Left renal pelvis (tissue), 4 donors: Measurements from ENCODE around the gene IL20RA. TPM values are rescaled to one million over a fixed set of nuclear protein-coding genes. Genes with fewer than 3 reads are reported as not detected.

Source experiments
- DNase-seq, 4 donors: peaks; one replicate each; pipeline ENCODE4 v3.0.0-alpha.2; 2013; ENCODE audit warnings: low read depth in 4 of 4, low spot score in 3 of 4
- polyA plus RNA-seq, 4 donors: library from polyadenylated mRNA; unstranded; fragments of 120-200 nt; gene quantifications; one replicate each; pipeline ENCODE4 v1.2.1, GENCODE V29; 2013; ENCODE audit not compliant: insufficient read length in 4 of 4

IL20RA gene
- polyA plus RNA-seq, 4 donors = 0.63 to 2.0 (median 1.6) TPM

GRCh38 chr6:137011406-137011805, 33.4 kb downstream of the IL20RA start:
- DNase-seq = no peak

DNA sequence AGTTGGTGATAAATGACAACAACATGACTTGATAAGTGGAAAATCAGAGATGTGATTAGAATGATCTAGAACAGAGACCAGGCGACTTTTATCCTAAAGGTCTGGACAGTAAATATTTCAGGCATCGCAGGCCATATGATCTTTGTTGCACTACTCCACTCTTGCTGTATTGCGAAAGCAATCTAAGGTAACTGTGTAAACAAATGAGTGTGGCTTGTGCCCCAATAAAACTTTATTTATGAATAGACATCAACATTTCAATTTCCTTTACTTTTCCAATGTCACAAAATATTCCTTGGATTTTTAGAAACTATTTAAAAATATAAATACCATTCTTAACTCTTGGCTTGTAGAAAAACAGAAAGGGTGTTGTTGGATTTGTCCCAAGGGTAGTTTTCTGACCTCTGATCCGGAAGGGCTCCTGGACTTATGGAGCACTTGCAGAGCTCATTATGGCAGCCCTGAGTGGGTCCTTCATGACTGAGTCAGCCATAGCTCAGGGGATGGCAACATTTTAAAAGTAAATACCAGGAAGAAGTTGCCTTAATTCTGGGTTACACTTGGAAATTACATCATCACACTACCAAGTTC, 34.5 kb downstream of the IL20RA start:
- DNase-seq = no peak

DNA sequence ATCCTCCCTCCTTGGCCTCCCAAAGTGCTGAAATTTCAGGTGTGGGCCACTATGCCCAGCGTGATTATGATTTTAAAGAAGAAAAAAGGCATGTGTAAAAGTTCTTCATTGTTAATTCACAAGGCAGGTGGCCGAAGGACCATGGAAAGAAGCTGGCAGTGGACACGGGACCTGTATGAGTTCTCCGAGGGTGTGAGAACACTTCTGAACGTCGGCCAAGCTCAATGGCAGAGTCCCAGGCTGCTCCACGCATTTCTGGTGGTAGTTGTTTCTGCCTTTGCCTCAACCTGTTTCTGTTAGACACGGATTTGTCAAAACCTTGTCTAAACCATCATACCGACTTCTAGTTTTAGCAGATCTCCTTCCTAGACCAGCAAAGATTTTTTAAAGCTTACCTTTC, 36.6 kb downstream of the IL20RA start:
- DNase-seq = no peak

DNA sequence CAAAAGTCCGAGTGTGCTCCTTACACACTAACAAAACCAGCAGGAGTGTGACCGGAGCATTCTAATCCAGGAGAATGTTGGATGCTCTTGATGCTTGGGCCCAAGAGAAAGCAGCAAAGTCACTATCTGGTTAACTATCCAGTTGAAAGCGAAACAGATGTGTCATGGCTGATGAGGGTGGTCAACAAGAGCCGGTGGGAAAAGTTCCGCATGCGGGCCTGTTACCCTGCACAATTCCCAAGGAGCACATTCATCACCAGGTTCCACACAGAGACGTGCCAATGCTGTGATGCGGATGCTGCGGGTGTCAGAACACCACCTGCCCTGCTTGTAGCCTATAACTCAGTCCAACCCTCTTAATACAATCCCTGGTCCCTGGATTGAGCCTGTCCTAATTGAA, 38.7 kb downstream of the IL20RA start:
- DNase-seq = no peak

- DNase-seq = no peak
Measured at GRCh38 chr6:137005073-137005472, 39.7 kb downstream of the IL20RA start.

GRCh38 chr6:137002505-137002904, 42.3 kb downstream of the IL20RA start:
- DNase-seq = no peak

- no peak for DNase-seq
Measured at GRCh38 chr6:137001977-137002302, 42.8 kb downstream of the IL20RA start.

DNA sequence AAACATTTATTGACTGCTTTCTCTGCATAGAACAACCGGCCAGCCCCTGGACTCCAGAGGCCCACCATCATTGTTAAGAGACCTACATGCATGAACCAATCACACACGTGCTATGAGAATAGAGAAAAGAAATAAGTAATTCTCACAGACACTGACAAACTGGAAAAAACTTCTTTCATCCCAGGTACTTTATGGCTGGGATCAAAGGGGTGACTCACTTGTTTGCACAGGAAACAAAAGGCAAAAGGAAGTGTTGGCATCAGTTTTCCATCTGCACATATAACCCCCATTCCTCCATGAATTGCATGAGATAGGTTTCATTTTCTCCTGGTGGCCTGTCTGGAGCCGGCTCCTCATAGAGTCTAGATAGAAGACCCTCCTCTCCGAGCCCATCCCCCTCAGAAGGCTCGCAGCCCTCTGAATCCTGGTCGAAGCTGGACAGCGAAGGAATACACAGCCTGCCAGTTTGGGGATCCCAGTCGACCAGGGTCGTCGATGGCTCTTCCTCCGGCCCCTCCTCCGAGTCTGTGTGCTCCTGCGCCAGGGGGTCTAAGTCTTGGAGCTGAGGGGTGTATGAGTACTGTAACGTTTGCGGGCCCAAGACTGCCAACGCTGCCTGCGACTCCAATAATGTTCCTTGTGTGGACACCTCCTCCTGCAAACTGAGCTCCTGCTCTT, 43.3 kb downstream of the IL20RA start:
- no peak for DNase-seq

- no peak for DNase-seq
Measured at GRCh38 chr6:137000825-137001224, 43.9 kb downstream of the IL20RA start.

- DNase-seq = no peak
Measured at GRCh38 chr6:136995521-136995920, 49.2 kb downstream of the IL20RA start.

DNA sequence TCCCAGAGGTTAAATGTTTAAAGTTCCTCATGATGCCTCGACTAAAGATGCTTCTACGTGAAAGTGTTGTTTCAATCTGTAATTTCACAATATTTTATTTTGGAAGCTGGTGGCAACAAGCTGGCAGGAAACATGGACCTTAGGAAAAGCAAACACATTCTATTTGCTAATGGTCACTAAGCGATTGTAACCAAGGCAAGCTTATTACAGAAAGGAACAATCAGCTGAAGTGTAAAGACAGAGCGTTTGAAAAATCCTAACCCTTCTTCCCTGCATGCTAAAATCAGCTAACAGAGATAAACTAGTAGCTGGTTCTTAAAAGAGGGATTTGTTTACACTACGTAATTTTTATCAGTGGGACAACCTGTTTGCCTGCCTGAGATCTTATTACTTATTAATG, 50.0 kb downstream of the IL20RA start:
- DNase-seq = no peak

- no peak for DNase-seq
Measured at GRCh38 chr6:136992113-136992512, 52.7 kb downstream of the IL20RA start.

DNA sequence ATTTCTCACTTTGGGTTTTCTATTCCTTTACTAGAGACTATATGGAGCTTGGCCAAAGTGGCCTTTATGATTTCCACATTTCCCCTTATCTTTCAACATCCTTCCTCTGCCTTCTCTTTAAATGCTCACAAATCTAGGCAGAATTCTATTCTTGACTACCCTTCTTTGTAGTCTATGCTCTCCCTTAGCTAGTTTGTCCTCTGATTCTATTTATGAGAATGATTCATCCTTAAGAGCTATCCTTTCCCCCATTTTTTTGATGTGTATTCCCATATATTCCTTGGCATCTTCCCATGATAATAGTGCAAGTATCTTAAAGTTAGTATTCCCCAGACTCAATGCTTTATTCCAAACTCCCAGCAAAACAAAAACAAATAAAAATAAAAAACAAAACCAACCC, 53.1 kb downstream of the IL20RA start:
- no peak for DNase-seq

DNA sequence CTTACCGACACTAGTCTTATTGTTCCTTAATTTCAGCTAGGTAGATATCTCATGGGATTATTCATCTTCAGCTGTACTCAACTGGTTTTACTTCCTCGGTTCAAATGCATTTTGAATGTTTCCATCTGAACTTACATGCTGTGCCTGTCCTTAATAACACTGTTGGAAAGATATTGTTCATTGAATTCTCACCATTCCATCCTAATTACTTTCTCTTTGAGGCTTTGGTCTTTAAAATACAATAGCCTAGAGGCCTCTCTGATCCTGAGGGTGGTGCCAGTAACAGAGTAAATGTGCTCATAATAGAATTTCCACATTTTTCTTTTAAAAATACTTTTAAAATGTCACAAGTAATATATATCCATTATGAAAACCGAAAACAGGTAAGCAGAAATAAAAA, 54.0 kb downstream of the IL20RA start:
- no peak for DNase-seq

DNA sequence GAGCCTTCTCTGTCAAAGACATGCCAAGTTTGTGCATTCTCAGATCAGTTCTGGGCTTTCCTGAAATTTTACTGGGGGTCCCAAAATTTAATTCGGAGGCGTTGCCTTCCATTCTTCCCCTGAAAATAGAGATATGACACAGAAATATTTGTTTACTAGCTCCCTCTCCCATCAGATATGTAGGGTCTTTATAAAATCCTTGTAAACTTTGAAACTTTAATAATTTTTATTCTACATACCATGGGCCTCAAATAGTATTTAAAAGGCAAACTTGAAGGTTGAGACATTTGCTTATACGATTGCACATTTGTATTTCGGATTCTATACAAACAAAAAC, 54.6 kb downstream of the IL20RA start:
- DNase-seq = no peak

GRCh38 chr6:136989571-136990241, 55.1 kb downstream of the IL20RA start:
- peak in 1 of 4 donors; percentile 25 for DNase-seq

GRCh38 chr6:136987526-136987925, 57.2 kb downstream of the IL20RA start:
- no peak for DNase-seq

- no peak for DNase-seq
Measured at GRCh38 chr6:136985502-136985901, 59.3 kb downstream of the IL20RA start.

- no peak for DNase-seq
Measured at GRCh38 chr6:136984578-136984977, 60.2 kb downstream of the IL20RA start.

DNA sequence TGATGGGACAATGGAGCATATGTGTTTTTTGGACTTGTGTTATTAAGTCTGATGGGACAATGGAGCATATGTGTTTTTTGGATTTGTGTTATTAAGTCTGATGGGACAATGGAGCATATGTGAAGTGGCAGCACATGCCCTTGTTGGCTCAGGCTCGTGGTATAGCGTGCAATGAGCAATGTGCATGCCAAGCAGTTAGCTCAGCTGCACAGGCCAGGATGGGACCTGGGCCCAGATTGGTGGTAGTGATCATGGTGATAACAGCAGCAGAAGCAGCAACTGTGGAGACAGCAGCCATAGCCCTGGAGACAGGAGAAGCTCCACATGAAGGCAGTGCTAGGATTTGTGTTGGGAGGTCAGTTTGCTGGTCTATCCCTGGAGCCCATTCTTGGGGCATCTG, 61.1 kb downstream of the IL20RA start:
- DNase-seq = no peak

DNA sequence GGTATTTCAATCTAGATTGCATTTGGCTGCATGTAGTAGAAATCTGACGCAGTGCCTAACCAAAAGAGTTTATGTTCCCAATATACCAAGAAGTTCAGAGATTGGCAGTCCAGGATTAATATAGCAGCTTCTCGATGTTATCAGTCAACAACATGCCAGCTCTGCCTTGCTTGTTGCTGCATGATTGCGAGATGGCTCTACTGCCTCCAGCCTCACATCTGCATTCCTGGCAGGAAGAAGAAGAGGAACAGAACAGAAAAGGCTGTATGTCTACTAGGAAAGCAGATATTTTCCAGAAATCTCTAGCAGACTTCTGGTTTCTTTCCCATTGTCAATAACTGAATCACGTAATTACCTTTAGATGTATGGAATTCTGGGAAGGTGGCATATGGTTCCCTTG, 61.8 kb downstream of the IL20RA start:
- no peak for DNase-seq

- no peak for DNase-seq
Measured at GRCh38 chr6:136980070-136980469, 64.7 kb downstream of the IL20RA start.
